ENCODE data around the gene SHH.

DNA sequence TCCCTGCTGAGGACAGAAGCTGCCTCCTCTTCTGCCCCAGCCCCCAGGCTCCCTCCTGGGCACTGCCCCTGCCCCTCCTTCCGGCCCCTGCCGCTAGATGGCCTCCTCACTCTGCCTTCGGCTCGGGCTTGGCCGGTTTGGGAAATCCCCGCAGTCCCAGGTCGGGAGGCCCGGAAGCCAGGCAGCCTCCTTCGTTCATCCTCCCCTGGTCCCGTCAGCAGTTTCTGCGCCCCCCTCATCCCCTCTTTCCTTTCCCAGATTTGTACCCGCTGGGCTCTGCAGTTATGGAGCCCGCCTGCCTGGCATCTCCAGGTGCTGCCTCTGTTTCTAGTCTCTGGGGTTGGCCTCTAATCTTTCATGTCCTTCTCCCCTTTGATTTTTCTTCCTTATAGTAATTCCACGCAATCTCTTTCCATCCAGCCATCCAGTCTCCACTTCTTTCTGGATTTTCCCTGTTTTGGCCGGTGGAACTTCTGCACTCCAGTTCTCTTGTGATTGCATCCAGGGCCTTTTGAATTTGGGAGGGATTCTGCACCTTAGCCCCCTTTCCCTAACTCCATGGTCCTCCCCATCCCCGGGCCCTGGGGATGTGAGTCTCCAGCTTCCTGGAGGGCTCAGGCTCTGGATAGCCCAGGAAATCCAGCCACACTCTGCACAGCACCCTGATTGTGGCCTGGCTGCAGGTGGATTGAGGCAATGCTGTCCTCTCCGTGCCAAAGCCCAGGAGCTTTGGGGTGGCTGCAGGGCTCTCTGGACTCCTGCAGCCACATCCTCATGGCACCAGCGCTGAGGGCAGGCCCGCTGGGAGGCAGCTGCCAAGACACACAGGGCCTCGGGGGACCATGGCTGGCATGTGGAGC lies 3.3 kb upstream of the SHH start:
- TF ChIP-seq POLR2A (IDR thresholded peaks at IDR 0.05; ENCODE audit: low read depth, low read length) (no peak), POLR2AphosphoS5 (IDR thresholded peaks at IDR 0.05; ENCODE audit: low read depth, low read length) (no peak), TAF1 (IDR thresholded peaks at IDR 0.05; ENCODE audit: low read depth, low read length) (no peak), SPI1 (IDR thresholded peaks at IDR 0.05; ENCODE audit: low read depth, low read length) (no peak), POU2F2 (IDR thresholded peaks at IDR 0.05; ENCODE audit: low read depth, low read length) (0 out of 2 replicates have a peak, but pooled peaks have one; percentile 53), PAX5 (IDR thresholded peaks at IDR 0.05; ENCODE audit: insufficient read depth, low read length, severe bottlenecking) (no peak)

Data from GM12891 (cell line).